D721Med (cell line): Measurements from ENCODE around the gene RAN.

Experiments used
- DNase-seq: peaks from one replicate; pipeline ENCODE4 v3.0.0; 2011; ENCODE audit warnings: low spot score; ENCODE audit not compliant: insufficient read length
- FAIRE-seq: peaks from 2 replicates; lab custom pipeline; 2011; peaks lifted over from hg19 to GRCh38; lab: Jason Lieb, UNC
- TF ChIP-seq, protein P1 (sequence below): IDR thresholded peaks from 2 replicates; pipeline ENCODE4 v1.5.1; 2012; ENCODE audit warnings: mild to moderate bottlenecking, control low read depth; ENCODE audit not compliant: insufficient read depth; ENCODE audit errors: missing control alignments

The RAN gene

DNA sequence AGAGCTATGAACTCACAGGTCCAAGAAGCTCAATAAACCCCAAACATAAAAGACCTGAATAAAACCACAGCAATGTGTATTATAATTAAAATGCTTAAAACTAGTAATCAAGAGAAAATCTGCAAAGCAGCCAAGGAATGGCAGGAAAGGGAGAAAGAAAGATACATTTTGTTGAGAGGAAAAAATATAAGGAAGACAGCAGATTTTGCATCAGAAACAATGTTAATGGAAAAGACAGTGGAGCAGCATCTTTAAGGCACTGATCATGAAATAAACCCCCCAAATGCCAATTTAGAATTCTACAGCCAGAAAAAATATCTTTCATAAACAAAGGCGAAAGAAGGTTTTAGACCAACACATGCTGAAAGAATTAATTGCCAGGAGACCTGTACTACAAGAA is 39.3 kb downstream of the RAN start:
- TF ChIP-seq, protein P1, sequence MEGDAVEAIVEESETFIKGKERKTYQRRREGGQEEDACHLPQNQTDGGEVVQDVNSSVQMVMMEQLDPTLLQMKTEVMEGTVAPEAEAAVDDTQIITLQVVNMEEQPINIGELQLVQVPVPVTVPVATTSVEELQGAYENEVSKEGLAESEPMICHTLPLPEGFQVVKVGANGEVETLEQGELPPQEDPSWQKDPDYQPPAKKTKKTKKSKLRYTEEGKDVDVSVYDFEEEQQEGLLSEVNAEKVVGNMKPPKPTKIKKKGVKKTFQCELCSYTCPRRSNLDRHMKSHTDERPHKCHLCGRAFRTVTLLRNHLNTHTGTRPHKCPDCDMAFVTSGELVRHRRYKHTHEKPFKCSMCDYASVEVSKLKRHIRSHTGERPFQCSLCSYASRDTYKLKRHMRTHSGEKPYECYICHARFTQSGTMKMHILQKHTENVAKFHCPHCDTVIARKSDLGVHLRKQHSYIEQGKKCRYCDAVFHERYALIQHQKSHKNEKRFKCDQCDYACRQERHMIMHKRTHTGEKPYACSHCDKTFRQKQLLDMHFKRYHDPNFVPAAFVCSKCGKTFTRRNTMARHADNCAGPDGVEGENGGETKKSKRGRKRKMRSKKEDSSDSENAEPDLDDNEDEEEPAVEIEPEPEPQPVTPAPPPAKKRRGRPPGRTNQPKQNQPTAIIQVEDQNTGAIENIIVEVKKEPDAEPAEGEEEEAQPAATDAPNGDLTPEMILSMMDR, result no peak
- no peak for FAIRE-seq
- no peak for DNase-seq

DNA sequence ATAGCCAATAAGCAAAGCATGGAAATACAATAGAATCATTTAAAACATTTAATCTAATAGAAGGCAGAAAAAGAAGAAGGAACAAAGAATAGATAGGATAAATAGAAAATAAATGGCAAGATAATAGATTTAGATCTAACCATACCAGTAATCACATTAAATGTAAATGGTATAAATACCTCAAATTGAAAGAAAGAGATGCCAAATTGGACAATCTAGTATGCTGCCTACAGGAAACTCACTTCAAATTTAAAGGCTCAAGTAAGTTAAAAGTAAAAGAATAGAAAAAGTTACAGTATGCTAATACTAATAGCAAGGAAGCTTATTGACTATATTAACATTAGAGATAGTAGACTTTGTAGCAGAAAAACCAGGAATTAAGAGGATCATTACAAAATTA is 40.1 kb downstream of the RAN start:
- FAIRE-seq (no peak), DNase-seq (no peak)
- TF ChIP-seq, protein P1, result no peak

GRCh38 chr12:130916241-130916911 is 44.5 kb downstream of the RAN start:
- FAIRE-seq (no peak), DNase-seq (peak; percentile 65)
- TF ChIP-seq, protein P1, result peak; percentile 85

DNA sequence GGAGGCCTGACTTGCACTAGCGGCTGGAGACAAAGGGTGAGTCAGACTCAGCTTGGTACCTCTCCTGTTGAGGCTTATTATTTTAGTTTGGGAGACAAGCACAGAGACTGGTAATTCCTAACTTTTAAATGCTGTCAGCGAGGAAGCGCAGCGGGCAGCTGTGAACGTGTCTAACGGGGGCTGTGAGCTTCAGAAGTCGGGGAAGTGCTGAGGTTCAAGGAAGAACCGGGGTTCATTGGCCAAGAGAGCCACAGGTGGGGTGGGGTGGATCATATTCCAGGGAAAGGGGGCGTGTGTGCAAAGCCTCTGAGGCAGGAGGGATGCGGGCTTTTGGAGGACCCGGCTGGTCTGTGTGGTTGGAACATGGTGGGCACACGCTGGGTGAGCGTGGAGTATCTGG is 45.7 kb downstream of the RAN start:
- TF ChIP-seq, protein P1, result no peak
- FAIRE-seq, result no peak
- DNase-seq, result no peak

- DNase-seq, result no peak
- TF ChIP-seq, protein P1, result no peak
- no peak for FAIRE-seq
Observed at GRCh38 chr12:130919086-130919485, 47.2 kb downstream of the RAN start.

GRCh38 chr12:130920119-130920703 is 48.3 kb downstream of the RAN start:
- DNase-seq, result no peak

More at GRCh38 chr12:130920119-130920703, 48.3 kb downstream of the RAN start:
- TF ChIP-seq, protein P1, result no peak
- FAIRE-seq, result no peak
